ENCODE measurements around the gene MAGI1.

GRCh38 chr3:65844370-65844769, 194.3 kb downstream of the MAGI1 start:
- TF ChIP-seq CTCF (conservative IDR thresholded peaks at IDR 0.05; ENCODE audit: low read length), result no peak
- no peak for TF ChIP-seq EZH2phosphoT487 (IDR thresholded peaks at IDR 0.05; ENCODE audit: borderline replicate concordance)

Measured in Loucy (cell line).